Urothelium cell line (cell line): ENCODE data around the gene FSTL4.
A peak's percentile ranks its signal among the peaks of the same experiment; 100 is the strongest.
"Not testable (repeated sequence)": the region's sequence is repeated elsewhere in the genome, so short reads cannot be mapped to it uniquely, and the experiment has no call there.

ENCODE experiments used
- DNase-seq: peaks from one replicate; pipeline ENCODE4 v3.0.0; 2011; ENCODE audit warnings: low spot score, mixed read lengths
- FAIRE-seq: peaks from 2 replicates; lab custom pipeline; 2011; peaks lifted over from hg19 to GRCh38; lab: Jason Lieb, UNC

Gene FSTL4

GRCh38 chr5:133460172-133460758 lies 152.1 kb downstream of the FSTL4 start:
- peak; percentile 70 for DNase-seq
- FAIRE-seq, result peak; percentile 20

- FAIRE-seq (no peak), DNase-seq (no peak)
Observed at GRCh38 chr5:133459474-133460160, 152.7 kb downstream of the FSTL4 start.

- FAIRE-seq (no peak), DNase-seq (no peak)
Observed at GRCh38 chr5:133458435-133458834, 153.9 kb downstream of the FSTL4 start.

- FAIRE-seq (no peak), DNase-seq (no peak)
Observed at GRCh38 chr5:133457439-133458355, 154.6 kb downstream of the FSTL4 start.

GRCh38 chr5:133456933-133457402 lies 155.4 kb downstream of the FSTL4 start:
- no peak for FAIRE-seq
- DNase-seq, result no peak

- FAIRE-seq (no peak), DNase-seq (no peak)
Observed at GRCh38 chr5:133455676-133456075, 156.7 kb downstream of the FSTL4 start.

GRCh38 chr5:133454442-133454841 lies 157.9 kb downstream of the FSTL4 start:
- no peak for FAIRE-seq
- DNase-seq, result no peak

GRCh38 chr5:133453831-133454230 lies 158.5 kb downstream of the FSTL4 start:
- DNase-seq (no peak), FAIRE-seq (no peak)

GRCh38 chr5:133453084-133453780 lies 159.1 kb downstream of the FSTL4 start:
- FAIRE-seq (peak; percentile 37), DNase-seq (no peak)

- DNase-seq (no peak), FAIRE-seq (no peak)
Observed at GRCh38 chr5:133451926-133452325, 160.4 kb downstream of the FSTL4 start.

- DNase-seq (no peak), FAIRE-seq (no peak)
Observed at GRCh38 chr5:133450286-133450685, 162.1 kb downstream of the FSTL4 start.

- FAIRE-seq (no peak), DNase-seq (no peak)
Observed at GRCh38 chr5:133449181-133449580, 163.2 kb downstream of the FSTL4 start.

GRCh38 chr5:133446440-133446839 lies 165.9 kb downstream of the FSTL4 start:
- FAIRE-seq (no peak), DNase-seq (no peak)

GRCh38 chr5:133445744-133446143 lies 166.6 kb downstream of the FSTL4 start:
- DNase-seq, result no peak
- FAIRE-seq, result no peak

- peak; percentile 63 for FAIRE-seq
- DNase-seq, result not testable (repeated sequence)
Observed at GRCh38 chr5:133445204-133445603, 167.1 kb downstream of the FSTL4 start.

- FAIRE-seq (peak; percentile 67), DNase-seq (no peak)
Observed at GRCh38 chr5:133444711-133445110, 167.6 kb downstream of the FSTL4 start.

GRCh38 chr5:133441166-133441815 lies 171.1 kb downstream of the FSTL4 start:
- FAIRE-seq (no peak), DNase-seq (no peak)

GRCh38 chr5:133440467-133441115 lies 171.8 kb downstream of the FSTL4 start:
- no peak for DNase-seq
- peak; percentile 50 for FAIRE-seq

GRCh38 chr5:133439859-133440258 lies 172.5 kb downstream of the FSTL4 start:
- FAIRE-seq (peak; percentile 84), DNase-seq (no peak)

GRCh38 chr5:133438487-133438886 lies 173.9 kb downstream of the FSTL4 start:
- DNase-seq, result no peak

More at GRCh38 chr5:133438487-133438886, 173.9 kb downstream of the FSTL4 start:
- FAIRE-seq, result no peak
